Measurements from ENCODE around the gene PRSS8. TPM values are rescaled to one million over a fixed set of nuclear protein-coding genes. Genes with fewer than 3 reads are reported as not detected.
"Not testable (repeated sequence)": the region's sequence is repeated elsewhere in the genome, so short reads cannot be mapped to it uniquely, and the experiment has no call there.

PRSS8 gene
- total RNA-seq, 1 experiment from 2014 or later: 271 TPM

GRCh38 chr16:31148281-31148728 is 12.8 kb upstream of the PRSS8 start:
- no peaks in the 10 kb centered on the region for H3K4me1 Mint-ChIP-seq (ENCODE audit: low read depth, unreplicated experiment)
- no peak for DNase-seq
- Histone ChIP-seq H3K27me3 (replicated peaks; ENCODE audit: control insufficient read depth, insufficient read depth, low read length) (no peaks in the 10 kb centered on the region), H3K4me1 (peaks cover under 1% of the 10 kb centered on the region; the same call in 1 of the 2 replicates), H3K36me3 (ENCODE audit: control insufficient read depth, insufficient read depth, low read length) (no peaks in the 10 kb centered on the region), H3K4me3 (ENCODE audit: low read depth, low read length) (no peak overlapping the region), H3K9me3 (no peaks in the 10 kb centered on the region)
- BruUV-seq (replicated peaks): no TSS peak
- no peak overlapping the region for H3K4me3 Mint-ChIP-seq (ENCODE audit: unreplicated experiment)
- H3K36me3 Mint-ChIP-seq (ENCODE audit: insufficient read depth, unreplicated experiment): peaks cover 6% of the 10 kb centered on the region
- H3K27ac Mint-ChIP-seq (ENCODE audit: unreplicated experiment): no peak overlapping the region
- ChIA-PET POLR2A (no interaction called here), CTCF (interaction anchor here (0.6 kb wide), 1 partner anchor 92 kb away, joined by 5 read pairs; no protein-coding TSS in a partner anchor)
- H3K27me3 Mint-ChIP-seq (ENCODE audit: insufficient read depth, unreplicated experiment): no peaks in the 10 kb centered on the region
- no peak for TF ChIP-seq CTCF (IDR thresholded peaks at IDR 0.05; ENCODE audit: insufficient read depth in 1 of 2, low read depth in 1 of 2, low read length in 1 of 2, severe bottlenecking in 1 of 2, unreplicated experiment in 1 of 2)
- no peaks in the 10 kb centered on the region for H3K9me3 Mint-ChIP-seq (ENCODE audit: unreplicated experiment)
- intact Hi-C loops (cut with micrococcal nuclease; ENCODE audit: unreplicated experiment): no loop called here

- POLR2A ChIA-PET: no interaction called here
- Mint-ChIP-seq H3K27ac (ENCODE audit: unreplicated experiment) (no peak overlapping the region), H3K4me1 (ENCODE audit: low read depth, unreplicated experiment) (no peaks in the 10 kb centered on the region), H3K9me3 (ENCODE audit: unreplicated experiment) (no peaks in the 10 kb centered on the region), H3K27me3 (ENCODE audit: insufficient read depth, unreplicated experiment) (no peaks in the 10 kb centered on the region), H3K4me3 (ENCODE audit: unreplicated experiment) (no peak overlapping the region), H3K36me3 (ENCODE audit: insufficient read depth, unreplicated experiment) (peaks cover 6% of the 10 kb centered on the region)
- no peak for TF ChIP-seq CTCF (IDR thresholded peaks at IDR 0.05; ENCODE audit: insufficient read depth in 1 of 2, low read depth in 1 of 2, low read length in 1 of 2, severe bottlenecking in 1 of 2, unreplicated experiment in 1 of 2)
- no peak for DNase-seq
- no peaks in the 10 kb centered on the region for H3K36me3 ChIP-seq (ENCODE audit: control insufficient read depth, insufficient read depth, low read length)
- H3K4me3 ChIP-seq (ENCODE audit: low read depth, low read length): no peak overlapping the region
- intact Hi-C loops (cut with micrococcal nuclease; ENCODE audit: unreplicated experiment): no loop called here
- H3K9me3 ChIP-seq: no peaks in the 10 kb centered on the region
- peaks cover 8% of the 10 kb centered on the region; the same call in 1 of the 2 replicates for H3K4me1 ChIP-seq
- CTCF ChIA-PET: no interaction called here
- H3K27me3 ChIP-seq (replicated peaks; ENCODE audit: control insufficient read depth, insufficient read depth, low read length): no peaks in the 10 kb centered on the region
- no TSS peak for BruUV-seq (replicated peaks)
Measured at GRCh38 chr16:31147574-31147973, 12.0 kb upstream of the PRSS8 start.

- Mint-ChIP-seq H3K9me3 (ENCODE audit: unreplicated experiment) (no peaks in the 10 kb centered on the region), H3K4me3 (ENCODE audit: unreplicated experiment) (no peak overlapping the region), H3K27me3 (ENCODE audit: insufficient read depth, unreplicated experiment) (no peaks in the 10 kb centered on the region), H3K36me3 (ENCODE audit: insufficient read depth, unreplicated experiment) (peaks cover 11% of the 10 kb centered on the region), H3K27ac (ENCODE audit: unreplicated experiment) (no peak overlapping the region), H3K4me1 (ENCODE audit: low read depth, unreplicated experiment) (peaks cover 6% of the 10 kb centered on the region)
- no TSS peak for BruUV-seq (replicated peaks)
- POLR2A ChIA-PET: no interaction called here
- no peak for DNase-seq
- Histone ChIP-seq H3K9me3 (no peaks in the 10 kb centered on the region), H3K4me1 (peaks cover 22% of the 10 kb centered on the region), H3K27me3 (replicated peaks; ENCODE audit: control insufficient read depth, insufficient read depth, low read length) (no peaks in the 10 kb centered on the region), H3K36me3 (ENCODE audit: control insufficient read depth, insufficient read depth, low read length) (no peaks in the 10 kb centered on the region), H3K4me3 (ENCODE audit: low read depth, low read length) (no peak overlapping the region)
- TF ChIP-seq CTCF (IDR thresholded peaks at IDR 0.05; ENCODE audit: insufficient read depth in 1 of 2, low read depth in 1 of 2, low read length in 1 of 2, severe bottlenecking in 1 of 2, unreplicated experiment in 1 of 2): no peak
- intact Hi-C loops (cut with micrococcal nuclease; ENCODE audit: unreplicated experiment): no loop called here
- CTCF ChIA-PET: interaction anchor here (0.7 kb wide), 1 partner anchor 193 kb away, joined by 4 read pairs; no protein-coding TSS in a partner anchor
Measured at GRCh38 chr16:31145398-31145990, 10.0 kb upstream of the PRSS8 start.

GRCh38 chr16:31144418-31144817 is 8.9 kb upstream of the PRSS8 start:
- peaks cover 13% of the 10 kb centered on the region for H3K4me1 Mint-ChIP-seq (ENCODE audit: low read depth, unreplicated experiment)
- H3K9me3 Mint-ChIP-seq (ENCODE audit: unreplicated experiment); H3K4me3 Mint-ChIP-seq (ENCODE audit: unreplicated experiment); BruUV-seq (replicated peaks); H3K36me3 ChIP-seq (ENCODE audit: control insufficient read depth, insufficient read depth, low read length); H3K4me3 ChIP-seq (ENCODE audit: low read depth, low read length); H3K27me3 ChIP-seq (replicated peaks; ENCODE audit: control insufficient read depth, insufficient read depth, low read length); DNase-seq; H3K27me3 Mint-ChIP-seq (ENCODE audit: insufficient read depth, unreplicated experiment); H3K27ac Mint-ChIP-seq (ENCODE audit: unreplicated experiment); POLR2A ChIA-PET; CTCF ChIA-PET; H3K9me3 ChIP-seq: not testable (repeated sequence)
- intact Hi-C loops (cut with micrococcal nuclease; ENCODE audit: unreplicated experiment): loop anchor here (5.0 kb wide), 3 partner anchors 37 to 157 kb away; partner anchors contain the start of genes BCKDK, HSD3B7 and STX4
- H3K4me1 ChIP-seq: peaks cover 33% of the 10 kb centered on the region
- peaks cover 18% of the 10 kb centered on the region for H3K36me3 Mint-ChIP-seq (ENCODE audit: insufficient read depth, unreplicated experiment)

All from Caco-2 (cell line).